ENCODE results near the gene PTPRN2.
"Not testable (repeated sequence)": the region's sequence is repeated elsewhere in the genome, so short reads cannot be mapped to it uniquely, and the experiment has no call there.

The PTPRN2 gene

DNA sequence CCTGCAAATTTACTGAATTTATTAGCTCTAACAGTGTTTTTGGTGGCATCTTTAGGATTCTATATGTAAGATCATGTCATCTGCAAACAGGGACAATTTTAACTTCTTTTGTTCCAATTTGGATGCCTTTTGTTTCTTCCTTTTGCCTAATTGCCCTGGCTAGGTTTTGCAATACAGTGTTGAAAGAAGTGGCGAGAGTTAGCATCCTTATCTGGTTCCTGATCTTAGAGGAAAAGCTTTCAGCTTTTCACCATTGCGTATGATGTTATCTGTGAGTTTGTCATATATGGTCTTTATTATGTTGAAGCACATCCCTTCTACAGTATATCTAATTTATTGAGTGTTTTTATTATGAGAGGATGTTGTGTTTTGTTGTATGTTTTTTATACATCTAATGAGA, 301.4 kb downstream of the PTPRN2 start:
- DNase-seq, result no peak

DNA sequence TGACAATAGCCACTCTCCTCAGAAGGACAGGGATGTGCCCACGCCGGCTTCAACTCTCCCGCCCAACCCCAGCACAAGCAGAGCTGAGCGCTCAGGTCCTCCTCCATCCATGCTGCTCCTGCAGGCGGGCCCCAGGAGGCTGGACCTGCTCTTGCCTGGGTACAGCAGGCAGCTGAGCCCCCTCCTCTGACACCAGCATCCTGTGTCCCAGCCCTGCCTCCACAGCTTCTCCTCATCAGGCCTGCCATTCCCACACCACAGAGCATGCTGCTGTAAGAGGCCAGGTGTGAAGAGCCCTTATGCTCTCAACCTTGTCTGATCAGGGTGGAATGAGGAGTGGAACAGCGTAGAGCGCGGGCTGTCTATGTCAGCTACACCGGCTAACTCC, 302.2 kb downstream of the PTPRN2 start:
- DNase-seq, result no peak

DNA sequence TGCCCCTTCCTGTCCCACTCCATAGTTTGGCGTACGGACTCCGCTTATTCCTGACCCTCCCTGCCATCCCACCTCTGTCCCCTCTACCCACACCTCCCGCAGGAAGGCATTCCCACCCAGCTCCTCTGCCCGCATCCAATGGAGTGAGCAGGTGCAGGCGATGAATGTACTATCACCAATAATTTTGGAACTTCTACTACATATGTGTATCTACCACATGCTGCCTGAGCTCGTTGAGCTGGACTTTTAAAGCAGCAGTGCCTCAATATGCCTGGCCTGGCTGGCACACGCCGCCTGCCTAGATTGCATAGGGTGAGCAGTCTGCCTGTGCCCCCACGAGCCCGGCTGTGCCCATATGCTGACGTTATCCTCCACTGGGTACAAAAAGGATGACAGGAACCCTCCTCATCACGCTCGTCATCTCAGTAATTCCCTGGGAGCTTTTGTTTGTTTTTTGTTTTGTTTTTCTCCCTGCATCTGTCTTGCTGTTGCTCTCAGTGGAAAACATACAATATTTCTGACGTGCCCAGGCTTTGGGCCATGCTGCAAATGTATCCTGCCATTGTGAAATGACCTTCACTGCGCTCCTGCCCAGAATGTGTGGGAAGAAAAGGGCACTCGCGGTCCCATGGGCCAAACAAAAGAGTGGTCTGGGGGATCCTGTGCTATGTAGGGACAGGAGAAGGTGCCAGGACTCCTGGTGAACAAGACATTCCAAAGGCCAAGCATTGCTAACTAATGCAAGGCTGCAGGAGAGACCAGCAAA, 302.8 kb downstream of the PTPRN2 start:
- DNase-seq, result no peak

DNA sequence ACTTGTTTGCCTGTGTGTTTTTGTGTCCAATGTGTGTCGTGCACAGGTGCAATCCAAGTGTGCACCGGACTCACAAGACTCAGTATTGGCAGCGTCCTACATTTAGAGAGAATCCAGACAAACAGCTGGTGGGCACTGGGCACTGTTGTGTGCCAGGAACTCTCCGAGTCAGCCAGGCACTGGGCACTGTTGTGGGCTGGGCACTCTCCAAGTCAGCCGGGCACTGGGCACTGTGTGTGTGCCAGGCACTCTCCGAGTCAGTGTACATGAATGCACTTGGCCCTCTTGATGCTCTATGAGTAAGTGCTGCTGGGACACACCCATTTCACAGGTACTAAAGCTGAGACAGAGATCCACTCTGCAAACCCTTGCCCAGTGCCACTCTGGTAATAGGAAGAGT, 303.5 kb downstream of the PTPRN2 start:
- DNase-seq, result no peak

DNA sequence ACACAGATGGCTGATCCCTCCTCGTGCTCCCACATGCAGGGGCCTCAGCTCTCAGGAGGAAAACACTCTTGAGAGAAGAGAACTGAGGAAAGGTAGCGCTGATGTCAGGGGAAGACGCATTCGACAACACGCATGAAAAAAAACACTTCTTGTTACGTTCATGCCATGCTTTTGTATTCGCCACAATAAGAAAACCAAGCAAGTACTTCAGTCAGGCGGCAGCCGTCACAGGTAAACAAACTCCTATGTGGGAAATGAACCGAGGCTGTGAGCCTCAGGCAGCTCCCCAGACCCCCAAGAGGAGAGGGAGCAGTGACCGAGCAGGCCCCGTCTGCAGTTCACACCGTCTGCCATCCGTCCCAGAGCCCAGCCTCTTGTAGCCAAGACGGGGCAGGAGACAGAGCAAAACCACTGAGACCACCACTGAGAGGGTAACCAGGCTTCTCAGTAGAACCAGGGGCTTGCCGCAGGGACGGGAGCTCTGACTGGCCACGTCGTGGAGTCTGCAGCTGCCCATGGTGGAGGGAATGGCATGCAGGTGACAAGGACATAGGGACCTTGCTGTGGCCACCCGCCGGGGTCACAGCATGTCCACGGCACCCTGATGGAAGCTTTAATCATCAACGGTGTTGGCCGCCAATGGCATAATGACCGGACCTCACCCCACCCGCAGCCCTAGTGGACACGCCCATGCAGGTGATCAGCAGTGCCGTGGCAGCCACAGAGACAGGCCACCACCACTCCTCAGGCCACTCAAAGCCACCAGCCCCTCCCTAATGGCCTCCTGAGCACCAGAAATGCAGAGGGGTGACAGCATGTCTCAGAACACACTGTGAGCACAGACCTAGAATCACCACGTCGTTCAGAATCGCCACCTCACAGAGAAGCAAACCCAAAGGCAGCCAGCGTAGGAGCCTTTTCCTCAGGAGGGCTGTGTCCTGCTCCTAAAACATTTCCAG, 304.3 kb downstream of the PTPRN2 start:
- no peak for DNase-seq

DNA sequence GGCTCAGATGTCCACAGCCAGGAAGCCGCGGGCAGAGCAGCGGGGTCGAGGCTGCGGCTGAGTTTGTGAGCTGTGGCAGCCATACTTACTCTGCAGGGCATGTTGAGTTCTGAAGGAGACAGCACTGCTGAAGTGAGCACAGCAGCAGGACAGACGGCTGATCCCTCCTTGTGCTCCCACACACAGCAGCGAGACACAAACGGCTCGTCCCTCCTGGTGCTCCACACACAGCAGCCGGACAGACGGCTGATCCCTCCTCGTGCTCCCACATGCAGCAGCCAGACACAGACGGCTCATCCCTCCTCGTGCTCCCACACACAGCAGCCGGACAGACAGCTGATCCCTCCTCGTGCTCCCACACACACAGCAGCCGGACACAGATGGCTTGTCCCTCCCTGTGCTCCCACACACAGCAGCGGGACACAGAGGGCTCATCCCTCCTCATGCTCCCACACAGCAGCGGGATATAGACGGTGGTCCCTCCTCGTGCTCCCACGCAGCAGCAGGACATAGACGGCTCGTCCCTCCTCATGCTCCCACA, 305.1 kb downstream of the PTPRN2 start:
- no peak for DNase-seq

DNA sequence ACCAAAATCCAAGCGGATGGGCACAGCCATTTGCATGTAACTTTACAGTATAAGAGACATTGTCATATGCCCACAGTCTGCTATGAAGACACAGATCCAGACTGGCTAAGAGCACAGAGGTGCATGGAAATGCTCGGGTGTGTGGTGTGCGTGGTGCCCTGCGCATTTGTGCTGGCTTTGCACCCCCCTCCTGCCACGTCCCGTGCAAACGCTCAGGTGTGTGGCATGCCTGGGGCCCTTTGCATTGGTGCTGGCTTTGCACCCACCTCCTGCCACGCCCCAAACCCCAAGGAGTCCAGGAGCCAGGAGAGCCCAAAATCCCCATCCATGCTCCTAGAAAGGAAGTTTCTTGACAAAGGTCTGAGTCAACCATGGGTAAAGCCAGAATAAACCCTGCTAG, 306.2 kb downstream of the PTPRN2 start:
- DNase-seq, result no peak

DNA sequence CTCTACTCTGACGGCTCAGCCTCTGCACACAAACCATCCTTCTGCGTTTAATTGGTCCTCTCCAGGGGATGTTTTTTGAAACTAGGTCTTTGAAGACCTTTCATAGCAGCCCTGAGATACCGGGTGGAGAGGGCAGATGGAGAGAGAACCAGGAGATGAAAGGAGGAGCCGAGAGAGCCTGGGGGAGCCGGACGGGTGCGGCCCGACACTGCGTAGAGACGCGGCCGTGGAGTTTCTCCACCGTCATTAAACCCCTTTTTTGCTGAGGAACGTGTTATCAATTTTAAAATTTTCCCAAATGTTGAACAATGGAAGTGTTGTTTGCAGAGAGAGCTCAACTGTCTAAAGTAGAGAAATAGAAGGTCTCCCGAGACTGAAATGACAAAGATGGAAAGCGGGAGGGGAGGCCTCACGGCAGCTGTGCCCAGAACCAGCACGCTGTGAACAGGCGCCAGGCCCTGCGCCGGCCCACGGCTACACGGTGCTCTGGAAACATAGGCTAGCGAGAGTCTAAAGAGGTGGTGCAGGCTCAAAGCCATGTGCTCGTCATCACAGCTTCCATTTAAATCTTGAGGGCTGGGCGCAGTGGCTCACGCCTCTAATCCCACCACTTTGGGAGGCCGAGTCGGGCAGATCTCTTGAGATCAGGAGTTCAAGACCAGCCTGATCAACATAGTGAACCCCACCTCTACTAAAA, 307.0 kb downstream of the PTPRN2 start:
- DNase-seq, result no peak

DNA sequence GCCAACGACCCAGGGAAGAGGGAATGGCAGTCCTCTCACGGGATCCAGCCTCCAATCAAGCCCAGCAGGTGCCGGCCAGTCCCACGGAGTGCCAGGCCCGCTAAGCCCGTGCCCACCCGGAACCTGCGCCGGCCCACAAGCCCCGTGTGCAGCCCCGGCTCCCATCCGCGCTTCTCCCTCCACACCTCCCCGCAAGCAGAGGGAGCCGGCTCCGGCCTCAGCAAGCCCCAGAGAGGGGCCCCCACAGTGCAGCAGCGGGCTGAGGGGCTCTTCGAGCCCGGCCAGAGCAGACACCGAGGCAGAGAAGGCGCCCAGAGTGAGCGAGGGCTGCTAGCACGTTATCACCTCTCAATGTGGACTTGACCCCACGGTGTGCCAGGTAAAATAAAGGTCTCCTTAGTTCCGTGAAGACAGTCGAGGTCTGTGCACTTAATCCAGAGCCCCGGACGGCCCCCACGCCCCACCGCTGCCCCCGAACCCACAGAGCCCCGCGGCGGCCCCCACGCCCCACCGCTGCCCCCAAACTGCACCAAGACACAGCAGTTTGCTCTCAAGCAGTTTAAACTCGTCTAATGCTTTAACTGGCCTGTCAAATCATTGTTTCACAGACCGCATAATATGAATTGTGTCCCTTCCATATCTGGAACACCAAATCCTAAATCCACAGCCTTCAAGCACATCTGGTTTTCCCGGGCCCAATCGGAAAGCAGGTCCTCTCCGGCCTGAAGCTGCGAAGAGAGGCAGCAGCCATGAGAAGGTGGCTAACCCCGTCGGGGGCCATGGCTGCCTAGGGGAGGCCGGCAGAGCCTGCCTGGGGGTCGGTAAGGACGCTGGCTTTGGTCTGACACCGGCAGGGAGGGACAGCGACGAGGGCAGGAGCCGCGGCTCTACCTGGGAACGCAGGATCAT, 307.8 kb downstream of the PTPRN2 start:
- DNase-seq, result no peak

DNA sequence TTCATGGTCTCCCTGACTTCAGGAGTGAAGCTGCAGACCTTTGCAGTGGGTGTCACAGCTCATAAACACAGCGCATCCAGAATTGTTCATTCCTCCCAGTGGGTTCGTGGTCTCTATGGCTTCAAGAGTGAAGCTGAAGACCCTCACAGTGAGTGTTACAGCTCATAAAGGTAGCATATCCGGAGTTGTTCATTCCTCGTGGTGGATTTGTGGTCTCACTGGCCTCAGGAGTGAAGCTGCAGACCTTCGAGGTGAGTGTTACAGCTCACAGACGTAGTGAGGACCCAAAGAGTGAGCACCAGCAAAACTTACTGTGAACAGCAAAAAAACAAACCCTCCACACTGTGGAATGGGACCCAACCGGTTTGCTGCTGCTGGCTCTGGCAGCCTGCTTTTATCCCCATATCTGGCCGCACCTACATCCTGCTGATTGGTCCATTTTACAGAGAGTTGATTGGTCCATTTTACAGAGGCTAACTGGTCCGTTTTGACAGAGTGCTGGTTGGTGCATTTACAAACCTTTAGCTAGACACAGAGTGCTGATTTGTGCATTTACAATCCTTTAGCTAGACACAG, 308.8 kb downstream of the PTPRN2 start:
- DNase-seq, result no peak

DNA sequence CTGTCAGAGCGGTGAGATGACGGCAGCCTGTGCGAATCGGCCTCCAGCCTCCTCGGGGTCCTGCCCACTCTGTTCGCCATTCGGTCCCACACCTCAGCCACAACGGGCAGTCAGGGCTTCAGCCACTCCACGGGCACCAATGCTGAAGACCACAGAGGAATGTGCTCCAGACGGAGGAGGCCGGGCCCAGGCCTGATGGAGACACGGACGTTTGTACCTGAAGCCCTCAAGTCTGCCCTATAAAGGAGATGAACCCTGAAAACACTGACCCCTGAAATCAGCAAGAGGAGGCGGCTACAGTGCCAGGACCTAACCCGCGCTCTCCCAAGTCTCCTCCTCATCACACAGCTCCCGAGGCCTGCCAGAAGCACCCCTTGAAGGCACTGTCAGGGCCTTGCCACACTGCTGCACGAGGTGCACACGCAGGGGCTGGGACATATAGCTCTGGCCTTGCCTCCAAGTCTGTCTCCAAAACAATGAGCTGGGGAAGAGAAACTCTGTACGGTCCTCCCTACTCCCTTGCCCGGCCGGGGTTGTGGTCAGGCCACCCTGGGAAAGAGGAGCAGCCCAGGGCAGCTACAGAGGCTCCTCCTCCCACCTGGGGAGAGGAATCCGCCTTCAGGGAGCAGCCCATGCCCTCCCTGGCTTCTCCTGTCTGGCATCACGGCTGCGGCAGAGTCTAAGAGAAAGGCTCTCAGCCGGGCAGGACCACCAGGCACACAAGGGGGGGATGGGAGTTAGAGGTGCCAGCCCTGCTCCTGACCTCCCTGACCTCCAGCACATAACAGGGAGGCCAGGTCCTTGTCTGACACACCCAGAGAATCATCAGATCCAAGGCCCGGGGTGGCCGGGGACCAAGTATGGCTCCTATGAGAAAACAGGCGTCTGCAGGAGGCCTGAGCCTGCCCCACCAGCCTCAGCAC, 310.1 kb downstream of the PTPRN2 start:
- no peak for DNase-seq

DNA sequence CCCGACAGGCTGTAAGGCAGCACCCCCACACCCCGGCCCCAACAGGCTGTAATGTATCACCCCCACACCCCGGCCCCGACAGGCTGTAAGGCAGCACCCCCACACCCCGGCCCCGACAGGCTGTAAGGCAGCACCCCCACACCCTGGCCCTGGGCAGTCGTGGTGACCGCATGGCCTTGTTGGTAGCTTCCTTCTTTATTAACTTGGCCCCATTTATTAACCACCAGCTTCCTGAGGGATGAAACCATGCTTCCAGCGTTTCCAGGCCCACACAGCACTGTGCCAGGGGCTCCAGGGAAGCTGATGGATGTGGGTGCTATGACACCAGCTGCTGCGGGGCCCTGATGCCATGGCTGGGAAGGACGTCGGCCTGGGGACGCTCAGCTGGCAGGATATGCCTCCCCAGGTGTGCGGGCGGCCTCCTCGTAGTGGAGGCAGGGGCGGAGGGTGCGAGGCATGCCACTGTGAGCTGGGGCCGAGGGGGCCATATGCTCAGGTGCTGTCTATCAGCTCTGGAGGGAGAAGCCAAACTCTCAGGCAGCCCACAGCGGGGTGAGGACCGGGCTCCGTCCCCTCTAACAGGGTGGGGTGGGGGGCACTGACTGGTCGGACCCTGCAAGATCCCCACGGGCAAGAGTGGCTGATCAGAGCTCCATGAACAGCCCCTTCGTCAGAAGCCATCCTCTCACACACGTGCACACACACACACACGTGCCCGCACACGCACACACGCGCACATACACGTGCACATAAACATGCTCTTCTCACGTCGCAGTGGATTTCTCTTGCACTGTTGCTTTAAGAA, 311.0 kb downstream of the PTPRN2 start:
- no peak for DNase-seq

DNA sequence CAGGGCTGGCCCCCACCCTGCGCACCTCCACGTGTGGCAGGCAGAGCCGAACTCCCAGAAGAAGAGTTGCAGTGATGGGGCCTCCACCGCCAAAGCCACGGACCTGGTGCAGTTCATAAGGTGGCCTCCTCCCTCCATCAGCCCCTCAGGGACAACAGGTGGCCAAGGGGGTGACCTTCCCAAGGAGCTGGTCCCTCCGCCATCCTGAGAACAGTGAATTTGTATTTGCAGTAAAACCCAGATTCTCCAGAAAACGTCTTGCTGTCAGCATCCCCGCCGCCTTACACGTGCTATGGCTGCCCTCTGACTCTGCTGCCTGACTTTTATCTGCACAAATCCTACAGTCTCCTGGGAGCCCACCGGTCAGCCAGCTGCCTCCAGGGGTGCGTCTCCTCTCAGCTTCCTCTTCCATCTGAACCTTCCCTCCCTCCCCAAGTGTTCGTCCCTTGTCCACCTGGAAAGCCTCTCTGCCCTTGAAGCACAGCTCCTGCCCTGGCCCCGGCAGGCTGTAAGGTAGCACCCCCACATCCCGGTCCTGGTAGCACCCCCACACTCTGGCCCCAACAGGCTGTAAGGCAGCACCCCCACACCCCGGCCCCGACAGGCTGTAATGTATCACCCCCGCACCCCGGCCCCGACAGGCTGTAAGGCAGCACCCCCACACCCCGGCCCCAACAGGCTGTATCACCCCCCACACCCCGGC, 311.8 kb downstream of the PTPRN2 start:
- no peak for DNase-seq

DNA sequence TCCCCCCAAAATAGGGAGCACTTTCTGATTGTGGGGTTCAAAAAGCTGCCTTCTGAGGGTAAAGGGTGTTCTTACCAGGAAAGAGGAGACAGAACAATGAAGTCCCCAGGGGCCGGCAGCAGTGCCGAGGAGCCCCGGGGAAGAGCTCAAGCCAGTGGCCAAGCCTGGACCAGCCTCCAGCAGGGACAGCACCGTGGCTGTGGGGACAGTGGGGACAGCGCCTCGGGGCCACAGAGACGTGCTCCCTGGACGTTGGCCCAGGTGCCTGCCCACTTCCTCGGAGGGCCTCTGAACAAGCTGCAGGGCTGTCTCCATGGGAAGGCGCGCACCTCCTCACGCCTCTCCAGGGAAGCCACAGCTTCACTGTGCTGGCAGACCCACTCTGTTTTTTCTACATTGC, 312.6 kb downstream of the PTPRN2 start:
- no peak for DNase-seq

DNA sequence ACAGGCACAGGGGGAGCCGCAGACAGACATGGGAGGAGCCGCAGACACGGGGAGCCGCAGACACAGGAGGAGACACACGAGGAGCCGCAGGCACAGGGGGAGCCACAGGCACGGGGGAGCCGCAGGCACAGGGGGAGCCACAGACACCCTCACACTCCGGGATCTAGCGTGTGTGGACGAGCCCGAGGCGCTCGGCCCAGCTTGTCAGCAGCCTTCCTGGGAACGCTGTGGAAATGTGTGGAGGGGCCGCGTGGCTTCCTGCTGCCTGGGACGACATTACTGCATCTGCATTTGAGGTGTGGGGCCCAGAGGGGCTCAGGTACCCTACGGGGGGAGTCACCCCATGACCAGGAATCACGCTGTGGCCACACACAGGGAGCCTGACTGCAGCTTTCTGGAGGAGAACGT, 313.2 kb downstream of the PTPRN2 start:
- DNase-seq, result no peak

DNA sequence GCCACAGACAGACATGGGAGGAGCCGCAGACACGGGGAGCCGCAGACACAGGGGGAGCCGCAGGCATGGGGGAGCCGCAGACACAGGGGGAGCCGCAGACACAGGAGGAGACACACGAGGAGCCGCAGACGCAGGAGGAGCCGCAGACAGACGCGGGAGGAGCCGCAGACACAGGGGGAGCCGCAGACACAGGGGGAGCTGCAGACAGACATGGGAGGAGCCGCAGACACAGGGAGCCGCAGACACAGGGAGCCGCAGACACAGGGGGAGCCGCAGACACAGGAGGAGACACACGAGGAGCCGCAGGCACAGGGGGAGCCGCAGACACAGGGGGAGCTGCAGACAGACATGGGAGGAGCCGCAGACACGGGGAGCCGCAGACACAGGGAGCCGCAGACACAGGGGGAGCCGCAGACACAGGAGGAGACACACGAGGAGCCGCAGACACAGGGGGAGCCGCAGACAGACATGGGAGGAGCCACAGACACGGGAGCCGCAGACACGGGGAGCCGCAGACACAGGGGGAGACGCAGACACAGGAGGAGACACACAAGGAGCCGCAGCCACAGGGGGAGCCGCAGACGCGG, 313.8 kb downstream of the PTPRN2 start:
- DNase-seq, result not testable (repeated sequence)

DNA sequence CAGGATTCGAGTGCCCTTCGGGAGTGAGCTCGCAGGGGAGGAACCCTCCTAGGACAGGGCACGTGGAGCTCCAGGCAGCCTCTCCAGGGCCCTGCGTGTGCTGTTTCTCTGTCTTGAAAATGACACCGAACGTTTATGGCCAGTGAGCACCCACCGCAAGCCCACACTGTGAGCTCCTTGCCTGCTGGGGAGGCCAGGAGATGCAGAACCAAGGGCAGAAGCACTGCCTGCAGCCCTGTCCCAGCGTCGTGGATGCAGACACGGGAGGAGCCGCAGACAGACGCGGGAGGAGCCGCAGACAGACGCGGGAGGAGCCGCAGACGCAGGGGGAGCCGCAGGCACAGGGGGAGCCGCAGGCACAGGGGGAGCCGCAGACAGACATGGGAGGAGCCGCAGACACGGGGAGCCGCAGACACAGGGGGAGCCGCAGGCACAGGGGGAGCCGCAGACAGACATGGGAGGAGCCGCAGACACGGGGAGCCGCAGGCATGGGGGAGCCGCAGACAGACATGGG, 314.4 kb downstream of the PTPRN2 start:
- no peak for DNase-seq

DNA sequence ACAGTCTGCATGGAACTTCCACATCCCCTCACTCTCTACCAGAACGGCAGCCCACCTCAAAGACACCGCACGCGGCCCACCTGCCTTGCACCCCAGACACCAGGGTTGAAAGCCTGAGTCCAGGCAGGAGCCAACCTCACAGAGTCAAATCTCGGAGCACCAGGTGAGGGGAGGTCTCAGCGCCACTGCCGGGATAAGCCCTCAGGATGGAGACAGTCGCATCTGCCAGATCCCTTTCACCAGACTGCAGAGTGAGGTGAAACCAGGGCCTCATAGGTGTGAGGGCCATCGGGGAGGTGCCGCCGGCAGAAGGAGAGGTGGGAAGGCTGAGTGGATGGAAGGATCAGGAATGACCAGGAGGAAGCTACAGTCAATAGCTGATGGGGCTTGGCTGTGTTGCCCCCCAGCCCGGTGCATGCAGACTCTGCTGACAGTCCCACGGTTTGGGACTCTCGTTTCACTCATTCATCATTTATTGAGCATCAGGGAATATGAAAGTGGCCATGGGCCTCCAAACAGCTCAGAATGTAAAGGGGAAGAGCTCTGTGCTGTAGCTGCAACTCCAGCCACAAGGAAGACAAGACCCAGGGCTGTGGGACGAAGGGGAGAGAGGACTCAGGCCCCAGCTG, 315.0 kb downstream of the PTPRN2 start:
- DNase-seq, result no peak
